GM18520 (cell line): ENCODE results near the gene SHROOM3.

Experiments
- ATAC-seq: cut with Tn5 transposase; IDR thresholded peaks from one replicate; pipeline ENCODE4 v1.9.1; 2021; ENCODE audit not compliant: unreplicated experiment

SHROOM3 gene

GRCh38 chr4:76489686-76490161 is 54.7 kb downstream of the SHROOM3 start:
- ATAC-seq = no peak

- no peak for ATAC-seq
Measured at GRCh38 chr4:76492055-76492454, 57.0 kb downstream of the SHROOM3 start.

GRCh38 chr4:76494243-76494642 is 59.2 kb downstream of the SHROOM3 start:
- ATAC-seq = no peak

GRCh38 chr4:76494871-76495590 is 60.0 kb downstream of the SHROOM3 start:
- ATAC-seq = no peak

GRCh38 chr4:76498550-76498949 is 63.5 kb downstream of the SHROOM3 start:
- no peak for ATAC-seq

- ATAC-seq = no peak
Measured at GRCh38 chr4:76499461-76499860, 64.4 kb downstream of the SHROOM3 start.

- ATAC-seq = no peak
Measured at GRCh38 chr4:76502886-76503285, 67.9 kb downstream of the SHROOM3 start.

- no peak for ATAC-seq
Measured at GRCh38 chr4:76504613-76505465, 69.8 kb downstream of the SHROOM3 start.

GRCh38 chr4:76511947-76512346 is 76.9 kb downstream of the SHROOM3 start:
- ATAC-seq = no peak

- no peak for ATAC-seq
Measured at GRCh38 chr4:76513482-76513881, 78.5 kb downstream of the SHROOM3 start.

GRCh38 chr4:76514087-76514486 is 79.1 kb downstream of the SHROOM3 start:
- ATAC-seq = no peak

GRCh38 chr4:76515975-76516843 is 81.2 kb downstream of the SHROOM3 start:
- peak; percentile 77 for ATAC-seq

GRCh38 chr4:76518241-76518640 is 83.2 kb downstream of the SHROOM3 start:
- no peak for ATAC-seq

GRCh38 chr4:76523593-76523992 is 88.6 kb downstream of the SHROOM3 start:
- ATAC-seq = no peak

- no peak for ATAC-seq
Measured at GRCh38 chr4:76525751-76526150, 90.7 kb downstream of the SHROOM3 start.

- no peak for ATAC-seq
Measured at GRCh38 chr4:76526585-76526990, 91.6 kb downstream of the SHROOM3 start.

GRCh38 chr4:76527666-76528065 is 92.6 kb downstream of the SHROOM3 start:
- no peak for ATAC-seq

- ATAC-seq = no peak
Measured at GRCh38 chr4:76531597-76531996, 96.6 kb downstream of the SHROOM3 start.

GRCh38 chr4:76532805-76533204 is 97.8 kb downstream of the SHROOM3 start:
- ATAC-seq = no peak

GRCh38 chr4:76533314-76533713 is 98.3 kb downstream of the SHROOM3 start:
- ATAC-seq = no peak
